Measurements from ENCODE around the gene ACTL9. TPM values are rescaled to one million over a fixed set of nuclear protein-coding genes. Genes with fewer than 3 reads are reported as not detected.
"Not testable (repeated sequence)": the region's sequence is repeated elsewhere in the genome, so short reads cannot be mapped to it uniquely, and the experiment has no call there.

The ACTL9 gene, protein sequence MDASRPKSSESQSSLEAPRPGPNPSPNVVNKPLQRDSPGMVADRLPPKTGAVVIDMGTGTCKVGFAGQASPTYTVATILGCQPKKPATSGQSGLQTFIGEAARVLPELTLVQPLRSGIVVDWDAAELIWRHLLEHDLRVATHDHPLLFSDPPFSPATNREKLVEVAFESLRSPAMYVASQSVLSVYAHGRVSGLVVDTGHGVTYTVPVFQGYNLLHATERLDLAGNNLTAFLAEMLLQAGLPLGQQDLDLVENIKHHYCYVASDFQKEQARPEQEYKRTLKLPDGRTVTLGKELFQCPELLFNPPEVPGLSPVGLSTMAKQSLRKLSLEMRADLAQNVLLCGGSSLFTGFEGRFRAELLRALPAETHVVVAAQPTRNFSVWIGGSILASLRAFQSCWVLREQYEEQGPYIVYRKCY
- total RNA-seq, result not detected

DNA sequence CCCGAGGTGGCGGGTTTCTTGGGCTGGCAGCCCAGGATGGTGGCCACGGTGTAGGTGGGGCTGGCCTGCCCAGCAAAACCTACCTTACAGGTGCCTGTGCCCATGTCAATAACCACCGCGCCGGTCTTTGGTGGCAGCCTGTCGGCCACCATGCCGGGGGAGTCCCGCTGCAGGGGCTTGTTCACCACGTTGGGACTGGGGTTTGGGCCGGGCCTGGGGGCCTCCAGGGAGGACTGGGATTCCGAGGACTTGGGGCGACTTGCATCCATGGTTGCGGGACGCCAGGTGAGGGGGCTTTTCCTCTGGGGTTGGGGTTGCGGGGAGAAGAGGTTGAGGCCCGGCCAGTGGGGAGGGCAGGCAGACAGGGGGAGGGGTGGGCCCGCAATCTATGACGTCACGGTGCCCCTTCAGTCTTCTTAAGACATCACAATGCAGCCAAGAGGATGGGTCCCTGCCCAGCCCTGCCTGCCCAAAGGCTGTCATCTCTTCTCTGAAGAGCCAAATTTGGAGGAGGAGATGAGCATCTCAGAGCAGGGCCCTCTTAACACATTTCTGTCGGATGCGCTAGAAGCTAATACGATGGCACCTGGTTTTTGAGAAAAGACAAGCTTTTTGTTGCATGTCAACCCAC lies at the start of gene ACTL9:
TSS of gene ACTL9 (minus strand) at position 363 of the 631 bp plus-strand sequence. CDS start at position 269, 94 bp downstream.
- ATAC-seq (no peak), DNase-seq (no peak)
- ChIA-PET CTCF (interaction anchor here (0.6 to 2.6 kb wide), 3 partner anchors 11 to 290 kb away, joined by 3 to 17 read pairs (median 5); no protein-coding TSS in a partner anchor), POLR2A (no interaction called here)
- Mint-ChIP-seq H3K4me3 (no peak within 1 kb of the TSS), H3K9me3 (ENCODE audit: insufficient read depth) (no peaks in the 10 kb centered on the region), H3K36me3 (ENCODE audit: low read depth) (peaks cover 5% of the 10 kb centered on the region), H3K27ac (no peak within 1 kb of the TSS), H3K27me3 (ENCODE audit: low read depth) (peaks cover 19% of the 10 kb centered on the region), H3K4me1 (ENCODE audit: low read depth) (peaks cover 70% of the 10 kb centered on the region)

DNA sequence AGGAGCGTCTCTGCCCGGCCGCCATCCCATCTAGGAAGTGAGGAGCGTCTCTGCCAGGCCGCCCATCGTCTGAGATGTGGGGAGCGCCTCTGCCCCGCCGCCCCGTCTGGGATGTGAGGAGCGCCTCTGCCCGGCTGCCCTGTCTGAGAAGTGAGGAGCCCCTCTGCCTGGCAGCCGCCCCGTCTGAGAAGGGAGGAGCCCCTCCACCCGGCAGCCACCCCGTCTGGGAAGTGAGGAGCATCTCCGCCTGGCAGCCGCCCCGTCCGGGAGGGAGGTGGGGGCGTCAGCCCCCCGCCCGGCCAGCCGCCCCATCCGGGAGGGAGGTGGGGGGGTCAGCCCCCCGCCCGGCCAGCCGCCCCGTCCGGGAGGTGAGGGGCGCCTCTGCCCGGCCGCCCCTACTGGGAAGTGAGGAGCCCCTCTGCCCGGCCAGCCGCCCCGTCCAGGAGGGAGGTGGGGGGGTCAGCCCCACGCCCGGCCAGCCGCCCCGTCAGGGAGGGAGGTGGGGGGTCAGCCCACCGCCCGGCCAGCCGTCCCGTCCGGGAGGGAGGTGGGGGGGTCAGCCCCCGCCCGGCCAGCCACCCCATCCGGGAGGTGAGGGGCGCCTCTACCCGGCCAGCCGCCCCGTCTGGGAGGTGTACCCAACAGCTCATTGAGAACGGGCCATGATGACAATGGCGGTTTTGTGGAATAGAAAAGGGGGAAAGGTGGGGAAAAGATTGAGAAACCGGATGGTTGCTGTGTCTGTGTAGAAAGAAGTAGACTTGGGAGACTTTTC lies 40.9 kb upstream of the ACTL9 start:
- H3K9me3 Mint-ChIP-seq (ENCODE audit: insufficient read depth); ATAC-seq; H3K4me1 Mint-ChIP-seq (ENCODE audit: low read depth); CTCF ChIA-PET; H3K27me3 Mint-ChIP-seq (ENCODE audit: low read depth); H3K36me3 Mint-ChIP-seq (ENCODE audit: low read depth); DNase-seq; POLR2A ChIA-PET; H3K27ac Mint-ChIP-seq; H3K4me3 Mint-ChIP-seq: not testable (repeated sequence)

GRCh38 chr19:8738377-8738776 lies 39.8 kb upstream of the ACTL9 start:
- H3K27ac Mint-ChIP-seq, result no peak overlapping the region
- H3K9me3 Mint-ChIP-seq (ENCODE audit: insufficient read depth), result no peaks in the 10 kb centered on the region
- H3K4me3 Mint-ChIP-seq, result no peak overlapping the region
- ATAC-seq (no peak), DNase-seq (no peak)
- peaks cover 9% of the 10 kb centered on the region for H3K27me3 Mint-ChIP-seq (ENCODE audit: low read depth)
- no peaks in the 10 kb centered on the region for H3K4me1 Mint-ChIP-seq (ENCODE audit: low read depth)
- ChIA-PET POLR2A (no interaction called here), CTCF (no interaction called here)
- H3K36me3 Mint-ChIP-seq (ENCODE audit: low read depth), result no peaks in the 10 kb centered on the region

GRCh38 chr19:8731428-8732169 lies 33.0 kb upstream of the ACTL9 start:
- H3K9me3 Mint-ChIP-seq (ENCODE audit: insufficient read depth), result no peaks in the 10 kb centered on the region
- DNase-seq, result peak; percentile 49
- H3K4me3 Mint-ChIP-seq, result no peak overlapping the region
- no peak for ATAC-seq
- no peak overlapping the region for H3K27ac Mint-ChIP-seq
- no peaks in the 10 kb centered on the region for H3K36me3 Mint-ChIP-seq (ENCODE audit: low read depth)
- CTCF ChIA-PET, result no interaction called here
- no peaks in the 10 kb centered on the region for H3K4me1 Mint-ChIP-seq (ENCODE audit: low read depth)
- POLR2A ChIA-PET, result no interaction called here
- H3K27me3 Mint-ChIP-seq (ENCODE audit: low read depth), result peaks cover 7% of the 10 kb centered on the region

DNA sequence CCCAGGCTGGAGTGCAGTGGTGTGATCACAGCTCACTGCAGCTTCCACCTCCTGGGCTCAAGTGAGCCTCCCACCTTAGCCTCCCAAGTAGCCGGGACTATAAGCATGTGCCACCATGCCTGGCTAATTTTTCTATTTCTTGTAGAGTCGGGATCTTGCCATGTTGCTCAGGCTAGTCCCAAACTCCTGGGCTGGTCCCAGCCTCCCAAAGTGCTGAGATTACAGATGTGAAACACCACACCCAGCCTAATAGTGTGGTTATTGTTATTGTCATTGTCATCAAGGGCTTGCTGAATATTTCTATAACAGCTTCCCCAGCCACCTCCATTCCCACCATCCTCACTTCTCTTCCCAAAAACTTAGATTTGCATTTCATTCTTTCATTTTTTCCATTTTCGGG lies 25.7 kb upstream of the ACTL9 start:
- peaks cover 5% of the 10 kb centered on the region for H3K9me3 Mint-ChIP-seq (ENCODE audit: insufficient read depth)
- H3K4me3 Mint-ChIP-seq, result no peak overlapping the region
- H3K4me1 Mint-ChIP-seq (ENCODE audit: low read depth), result no peaks in the 10 kb centered on the region
- DNase-seq (no peak), ATAC-seq (no peak)
- peaks cover 25% of the 10 kb centered on the region for H3K27me3 Mint-ChIP-seq (ENCODE audit: low read depth)
- ChIA-PET POLR2A (interaction anchor here (0.6 kb wide), 1 partner anchor 73 kb away, joined by 3 read pairs; no protein-coding TSS in a partner anchor), CTCF (no interaction called here)
- no peak overlapping the region for H3K27ac Mint-ChIP-seq
- no peaks in the 10 kb centered on the region for H3K36me3 Mint-ChIP-seq (ENCODE audit: low read depth)

- ChIA-PET CTCF (no interaction called here), POLR2A (no interaction called here)
- no peak for ATAC-seq
- H3K4me3 Mint-ChIP-seq, result no peak overlapping the region
- H3K36me3 Mint-ChIP-seq (ENCODE audit: low read depth), result no peaks in the 10 kb centered on the region
- DNase-seq, result no peak
- no peak overlapping the region for H3K27ac Mint-ChIP-seq
- H3K9me3 Mint-ChIP-seq (ENCODE audit: insufficient read depth), result peaks cover 5% of the 10 kb centered on the region
- H3K27me3 Mint-ChIP-seq (ENCODE audit: low read depth), result peaks cover 24% of the 10 kb centered on the region
- H3K4me1 Mint-ChIP-seq (ENCODE audit: low read depth), result no peaks in the 10 kb centered on the region
Measured at GRCh38 chr19:8722032-8722431, 23.4 kb upstream of the ACTL9 start.

- H3K27ac Mint-ChIP-seq, result no peak within 1 kb of the TSS
- POLR2A ChIA-PET, result no interaction called here
- peaks cover 24% of the 10 kb centered on the region for H3K27me3 Mint-ChIP-seq (ENCODE audit: low read depth)
- H3K4me3 Mint-ChIP-seq, result no peak within 1 kb of the TSS
- H3K4me1 Mint-ChIP-seq (ENCODE audit: low read depth), result no peaks in the 10 kb centered on the region
- peaks cover 5% of the 10 kb centered on the region for H3K9me3 Mint-ChIP-seq (ENCODE audit: insufficient read depth)
- DNase-seq, result no peak
- CTCF ChIA-PET, result no interaction called here
- no peaks in the 10 kb centered on the region for H3K36me3 Mint-ChIP-seq (ENCODE audit: low read depth)
- ATAC-seq, result no peak
Measured at GRCh38 chr19:8721334-8721733, 22.7 kb upstream of the ACTL9 start, which contains the start of gene OR2Z1. Gene OR2Z1, plus strand, starts transcription at chr19:8721634. Its CDS starts 9,395 bp downstream, at chr19:8731029.

- ATAC-seq; H3K4me3 Mint-ChIP-seq; H3K36me3 Mint-ChIP-seq (ENCODE audit: low read depth); H3K27ac Mint-ChIP-seq; CTCF ChIA-PET; POLR2A ChIA-PET; DNase-seq: not testable (repeated sequence)
- Mint-ChIP-seq H3K9me3 (ENCODE audit: insufficient read depth) (peaks cover 11% of the 10 kb centered on the region), H3K4me1 (ENCODE audit: low read depth) (peaks cover 19% of the 10 kb centered on the region), H3K27me3 (ENCODE audit: low read depth) (peaks cover 11% of the 10 kb centered on the region)
Measured at GRCh38 chr19:8710337-8710736, 11.7 kb upstream of the ACTL9 start.

GRCh38 chr19:8705742-8706141 lies 7.1 kb upstream of the ACTL9 start:
- Mint-ChIP-seq H3K4me3 (peak overlapping the region; percentile 62), H3K4me1 (ENCODE audit: low read depth) (peaks cover 65% of the 10 kb centered on the region), H3K27me3 (ENCODE audit: low read depth) (peaks cover 2% of the 10 kb centered on the region), H3K27ac (peak overlapping the region; percentile 91), H3K36me3 (ENCODE audit: low read depth) (peaks cover 11% of the 10 kb centered on the region), H3K9me3 (ENCODE audit: insufficient read depth) (no peaks in the 10 kb centered on the region)
- peak; percentile 56 for DNase-seq
- ChIA-PET POLR2A (no interaction called here), CTCF (no interaction called here)
- ATAC-seq, result peak; percentile 66

- CTCF ChIA-PET; H3K9me3 Mint-ChIP-seq (ENCODE audit: insufficient read depth); POLR2A ChIA-PET; H3K27me3 Mint-ChIP-seq (ENCODE audit: low read depth): not testable (repeated sequence)
- DNase-seq (peak; percentile 48), ATAC-seq (peak; percentile 66)
- peak overlapping the region; percentile 62 for H3K4me3 Mint-ChIP-seq
- H3K27ac Mint-ChIP-seq, result peak overlapping the region; percentile 91
- H3K4me1 Mint-ChIP-seq (ENCODE audit: low read depth), result peaks cover 68% of the 10 kb centered on the region
- peaks cover 13% of the 10 kb centered on the region for H3K36me3 Mint-ChIP-seq (ENCODE audit: low read depth)
Measured at GRCh38 chr19:8705304-8705703, 6.7 kb upstream of the ACTL9 start.

GRCh38 chr19:8703223-8703622 lies 4.6 kb upstream of the ACTL9 start:
- ChIA-PET POLR2A (no interaction called here), CTCF (no interaction called here)
- no peak for DNase-seq
- Mint-ChIP-seq H3K36me3 (ENCODE audit: low read depth) (peaks cover 12% of the 10 kb centered on the region), H3K9me3 (ENCODE audit: insufficient read depth) (no peaks in the 10 kb centered on the region), H3K27ac (peak overlapping the region; percentile 85), H3K4me3 (no peak overlapping the region), H3K27me3 (ENCODE audit: low read depth) (peaks cover 8% of the 10 kb centered on the region), H3K4me1 (ENCODE audit: low read depth) (peaks cover 71% of the 10 kb centered on the region)
- no peak for ATAC-seq

Measured in activated CD8-positive, alpha-beta T cell treated with anti-CD3 and anti-CD28 coated beads, Interleukin-2, amount 10 ng/mL, durations not matched to agents 7 days and 5 days (primary cell).